GM23248 (cell line): ENCODE measurements around the gene ACTN1. TPM values are rescaled to one million over a fixed set of nuclear protein-coding genes. Genes with fewer than 3 reads are reported as not detected.
"Not testable (repeated sequence)": the region's sequence is repeated elsewhere in the genome, so short reads cannot be mapped to it uniquely, and the experiment has no call there.

Source experiments
- DNase-seq: peaks from one replicate; pipeline ENCODE4 v3.0.0-alpha.2; 2015
- H2AFZ ChIP-seq: fragments of 200-600 bp; sonication (generic); 2 replicates; pipeline ENCODE4 v1.6.1; 2016; ENCODE audit warnings: antibody characterized with exemption
- H3F3A ChIP-seq: fragments of 200-600 bp; sonication (generic); 2 replicates; pipeline ENCODE4 v1.6.1; 2016; ENCODE audit warnings: mild to moderate bottlenecking, antibody characterized with exemption, mixed run types; ENCODE audit not compliant: insufficient read depth
- H3K27ac ChIP-seq: fragments of 200-600 bp; sonication (generic); 2 replicates; pipeline ENCODE4 v1.5.1; 2016; ENCODE audit warnings: mild to moderate bottlenecking
- H3K27me3 ChIP-seq: fragments of 200-600 bp; sonication (generic); replicated peaks from 2 replicates; pipeline ENCODE4 v1.6.1; 2016; ENCODE audit warnings: mild to moderate bottlenecking; ENCODE audit not compliant: insufficient read depth
- H3K36me3 ChIP-seq: fragments of 200-600 bp; sonication (generic); 2 replicates; pipeline ENCODE4 v1.6.1; 2016; ENCODE audit warnings: low read depth, mild to moderate bottlenecking
- H3K4me1 ChIP-seq: fragments of 200-600 bp; sonication (generic); 2 replicates; pipeline ENCODE4 v1.6.1; 2016; ENCODE audit warnings: mild to moderate bottlenecking; ENCODE audit not compliant: insufficient read depth
- H3K4me2 ChIP-seq: fragments of 200-600 bp; sonication (generic); one replicate; pipeline ENCODE4 v1.6.1; 2016; ENCODE audit warnings: mild to moderate bottlenecking; ENCODE audit not compliant: unreplicated experiment
- H3K4me3 ChIP-seq: fragments of 200-600 bp; sonication (generic); 2 replicates; pipeline ENCODE4 v1.5.1; 2016; ENCODE audit warnings: mild to moderate bottlenecking
- H3K79me2 ChIP-seq: fragments of 200-600 bp; sonication (generic); 2 replicates; pipeline ENCODE4 v1.6.1; 2016; ENCODE audit warnings: mild to moderate bottlenecking; ENCODE audit not compliant: insufficient read depth
- H3K9ac ChIP-seq: fragments of 200-600 bp; sonication (generic); 2 replicates; pipeline ENCODE4 v1.6.1; 2016; ENCODE audit warnings: mild to moderate bottlenecking
- H3K9me2 ChIP-seq: fragments of 200-600 bp; sonication (generic); 2 replicates; pipeline ENCODE4 v1.6.1; 2016; ENCODE audit warnings: mixed run types, mild to moderate bottlenecking, moderate library complexity; ENCODE audit not compliant: insufficient read depth
- H3K9me3 ChIP-seq: fragments of 200-600 bp; sonication (generic); one replicate; pipeline ENCODE4 v1.6.1; 2017; ENCODE audit warnings: low read depth
- H4K20me1 ChIP-seq: fragments of 200-600 bp; sonication (generic); 2 replicates; pipeline ENCODE4 v1.6.0; 2016; ENCODE audit not compliant: insufficient read depth
- EZH2 ChIP-seq: fragments of 200-600 bp; sonication (generic); IDR thresholded peaks from 2 replicates; pipeline ENCODE4 v1.6.1; 2018; ENCODE audit warnings: antibody characterized with exemption, mild to moderate bottlenecking; ENCODE audit not compliant: insufficient read depth, poor library complexity, severe bottlenecking
- EZH2phosphoT487 ChIP-seq: fragments of 200-600 bp; sonication (generic); IDR thresholded peaks from 2 replicates; pipeline ENCODE4 v1.6.1; 2018; ENCODE audit warnings: antibody characterized with exemption, moderate library complexity, mild to moderate bottlenecking, low read depth; ENCODE audit not compliant: insufficient read depth
- WGBS, 2 experiments: methylation state at CpG; one replicate each; pipeline ENCODE4 v1.1.6; 2015 to 2017; ENCODE audit warnings: low lambda C conversion rate in 2 of 2, low coverage in 1 of 2; ENCODE audit errors: missing lambda C conversion rate in 2 of 2; 5-methylcytosine and 5-hydroxymethylcytosine counted together
- in situ Hi-C: fragments of 300-500 bp; cut with MboI; formaldehyde crosslinking; loops from 2 replicates; pipeline ENCODE4 v1.15.0; 2020
- polyA plus RNA-seq: library from polyadenylated mRNA; unstranded; fragments of >200 nt; fragmentation: Nextera tagmentation; extraction: Ambion mirVana; gene quantifications from 2 replicates; pipeline ENCODE4 v1.2.1, GENCODE V29; 2016
- total RNA-seq: library from RNA; depleted of rRNA; stranded (reverse); fragments of >200 nt; shearing (Covaris generic); gene quantifications from 2 replicates; pipeline ENCODE4 v1.2.3, GENCODE V29; 2014

The ACTN1 gene
- total and polyA plus RNA-seq, 2 experiments from 2014 or later = 403 to 597 TPM

GRCh38 chr14:68974759-68975347 lies 4.2 kb downstream of the ACTN1 start:
- H3K4me1 ChIP-seq = peaks cover 44% of the 10 kb centered on the region
- 76 to 78% methylated on average over 6 of the region's 6 CpGs for WGBS, 2 experiments
- peak overlapping the region; percentile 91 for H3K27ac ChIP-seq

DNA sequence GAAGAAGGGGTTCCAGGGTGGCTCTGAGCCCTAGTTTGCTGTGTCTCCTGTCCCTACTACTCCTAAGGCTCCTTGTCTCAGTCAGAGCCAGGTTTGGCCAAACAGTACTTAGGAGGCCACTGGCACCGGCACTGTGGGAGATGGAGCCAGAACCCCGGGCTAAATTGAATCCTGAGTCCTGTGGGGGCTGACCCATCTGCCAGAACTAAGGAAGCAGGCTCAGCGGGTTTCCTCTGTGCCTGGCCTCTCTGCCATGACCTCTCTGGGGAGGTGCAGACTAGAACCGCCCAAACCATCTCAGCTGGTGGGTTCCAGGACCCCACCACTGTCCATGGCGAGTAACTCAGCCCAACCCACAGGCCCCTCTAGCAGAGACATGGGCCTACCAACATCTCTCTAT lies 5.5 kb downstream of the ACTN1 start:
- Histone ChIP-seq H3K4me1 (peaks cover 55% of the 10 kb centered on the region), H3K27me3 (no peaks in the 10 kb centered on the region), H3F3A (peaks cover 48% of the 10 kb centered on the region), H3K36me3 (peaks cover 25% of the 10 kb centered on the region; the same call in 1 of the 2 replicates), H2AFZ (no peak overlapping the region), H3K4me3 (no peak overlapping the region), H3K9me2 (no peaks in the 10 kb centered on the region), H3K27ac (no peak overlapping the region), H3K9me3 (no peaks in the 10 kb centered on the region), H3K4me2 (no peak overlapping the region), H4K20me1 (peaks cover 64% of the 10 kb centered on the region), H3K9ac (no peak overlapping the region), H3K79me2 (peaks cover 96% of the 10 kb centered on the region)
- TF ChIP-seq EZH2 = no peak
- no peak for TF ChIP-seq EZH2phosphoT487
- WGBS, 2 experiments = 97 to 98% methylated on average over 4 to 5 of the region's 5 CpGs
- in situ Hi-C loops = no loop called here
- DNase-seq = no peak

More at GRCh38 chr14:68974759-68975347, 4.2 kb downstream of the ACTN1 start:
- no peak for DNase-seq
- no peaks in the 10 kb centered on the region for H3K27me3 ChIP-seq
- H3F3A ChIP-seq = peaks cover 48% of the 10 kb centered on the region
- in situ Hi-C loops = no loop called here
- peaks cover 85% of the 10 kb centered on the region for H3K79me2 ChIP-seq
- H3K36me3 ChIP-seq = peaks cover 25% of the 10 kb centered on the region; the same call in 1 of the 2 replicates
- no peak overlapping the region for H2AFZ ChIP-seq
- peak overlapping the region; percentile 97 for H3K9ac ChIP-seq
- H3K9me2 ChIP-seq = no peaks in the 10 kb centered on the region
- H3K4me3 ChIP-seq = peak overlapping the region; percentile 96
- peaks cover 52% of the 10 kb centered on the region for H4K20me1 ChIP-seq
- TF ChIP-seq EZH2phosphoT487 (no peak), EZH2 (no peak)
- peak overlapping the region; percentile 95 for H3K4me2 ChIP-seq
- no peaks in the 10 kb centered on the region for H3K9me3 ChIP-seq

DNA sequence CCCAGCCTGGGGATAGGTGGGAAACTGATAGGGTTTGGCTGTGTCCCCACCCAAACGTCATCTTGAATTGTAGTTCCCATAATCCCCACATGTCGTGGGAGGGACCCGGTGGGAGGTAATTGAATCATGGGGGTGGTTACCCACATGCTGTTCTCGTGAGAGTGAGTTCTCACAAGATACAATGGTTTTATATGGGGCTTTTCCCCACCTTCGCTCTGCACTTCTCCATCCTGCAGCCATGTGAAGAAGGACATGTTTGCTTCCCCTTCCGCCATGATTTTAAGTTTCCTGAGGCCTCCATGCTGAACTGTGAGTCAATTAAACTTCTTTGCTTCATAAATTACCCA lies 5.9 kb downstream of the ACTN1 start:
- peaks cover 28% of the 10 kb centered on the region; the same call in 1 of the 2 replicates for H3K36me3 ChIP-seq
- peaks cover 57% of the 10 kb centered on the region for H3K4me1 ChIP-seq
- H2AFZ ChIP-seq, H3K4me2 ChIP-seq, H3K9ac ChIP-seq, H3K9me2 ChIP-seq, H3K27me3 ChIP-seq, in situ Hi-C loops, H3K9me3 ChIP-seq, DNase-seq, H3K4me3 ChIP-seq, H3K27ac ChIP-seq: not testable (repeated sequence)
- WGBS, 2 experiments = 88 to 91% methylated on average over 6 of the region's 6 CpGs
- peaks cover 69% of the 10 kb centered on the region for H4K20me1 ChIP-seq
- H3F3A ChIP-seq = peaks cover 49% of the 10 kb centered on the region
- peaks cover 96% of the 10 kb centered on the region for H3K79me2 ChIP-seq

DNA sequence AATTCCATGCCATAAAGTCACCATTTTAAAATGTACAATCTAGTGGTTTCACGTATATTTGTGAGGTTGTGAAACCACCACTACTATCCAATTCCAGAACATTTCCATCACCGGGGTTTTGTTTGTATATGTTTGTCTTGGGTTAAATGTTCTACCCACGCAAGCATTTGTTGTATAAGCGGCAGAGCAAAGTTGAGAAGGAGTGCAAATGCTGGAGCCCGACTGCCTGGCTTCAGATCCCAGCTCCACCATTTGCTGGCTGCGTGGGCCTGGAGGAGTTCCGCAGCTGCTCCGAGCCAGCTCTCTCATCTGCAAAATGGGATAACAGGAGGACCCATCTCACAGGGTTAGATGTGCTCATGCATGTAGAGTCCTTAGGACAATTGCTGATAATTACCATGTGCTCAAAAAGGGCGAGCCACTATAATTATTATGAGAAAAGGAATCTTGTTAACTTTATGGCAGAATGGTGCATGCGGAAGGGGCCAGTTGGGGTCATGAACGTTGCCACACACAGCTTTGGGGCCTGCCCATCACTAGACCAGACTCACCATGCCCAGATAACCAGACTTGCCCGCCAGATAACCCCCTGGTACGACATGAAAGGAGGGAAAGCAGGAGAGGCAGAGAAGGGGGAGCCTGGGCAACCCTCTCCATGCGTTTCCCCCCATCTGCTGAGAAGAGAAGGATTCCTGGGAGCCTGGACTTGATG lies 6.4 kb downstream of the ACTN1 start:
- Histone ChIP-seq H3K9ac (no peak overlapping the region), H3K9me3 (no peaks in the 10 kb centered on the region), H3K9me2 (no peaks in the 10 kb centered on the region), H3K79me2 (peaks cover 98% of the 10 kb centered on the region), H3K27me3 (no peaks in the 10 kb centered on the region), H3K4me2 (no peak overlapping the region), H3K36me3 (peaks cover 32% of the 10 kb centered on the region; the same call in 1 of the 2 replicates), H3K27ac (0 out of 2 replicates have a peak overlapping the region, but pooled peaks have one; percentile 14), H3K4me1 (peaks cover 57% of the 10 kb centered on the region), H2AFZ (no peak overlapping the region), H3F3A (peaks cover 50% of the 10 kb centered on the region), H3K4me3 (no peak overlapping the region), H4K20me1 (peaks cover 74% of the 10 kb centered on the region)
- no peak for DNase-seq
- 85 to 89% methylated on average over 14 of the region's 14 CpGs for WGBS, 2 experiments
- TF ChIP-seq EZH2phosphoT487 (no peak), EZH2 (no peak)
- in situ Hi-C loops = no loop called here
